Stimulated activated CD8-positive, alpha-beta memory T cell treated with anti-CD3 and anti-CD28 coated beads, Interleukin-2, amount 100 ng/mL, for 48 hours (primary cell): ENCODE measurements around the gene ZNF101.

Experiments used
- DNase-seq, 2 donors: peaks; one replicate each; pipeline ENCODE4 v3.0.0-alpha.2; 2020; ENCODE audit warnings: low read depth in 2 of 2

ZNF101 gene

DNA sequence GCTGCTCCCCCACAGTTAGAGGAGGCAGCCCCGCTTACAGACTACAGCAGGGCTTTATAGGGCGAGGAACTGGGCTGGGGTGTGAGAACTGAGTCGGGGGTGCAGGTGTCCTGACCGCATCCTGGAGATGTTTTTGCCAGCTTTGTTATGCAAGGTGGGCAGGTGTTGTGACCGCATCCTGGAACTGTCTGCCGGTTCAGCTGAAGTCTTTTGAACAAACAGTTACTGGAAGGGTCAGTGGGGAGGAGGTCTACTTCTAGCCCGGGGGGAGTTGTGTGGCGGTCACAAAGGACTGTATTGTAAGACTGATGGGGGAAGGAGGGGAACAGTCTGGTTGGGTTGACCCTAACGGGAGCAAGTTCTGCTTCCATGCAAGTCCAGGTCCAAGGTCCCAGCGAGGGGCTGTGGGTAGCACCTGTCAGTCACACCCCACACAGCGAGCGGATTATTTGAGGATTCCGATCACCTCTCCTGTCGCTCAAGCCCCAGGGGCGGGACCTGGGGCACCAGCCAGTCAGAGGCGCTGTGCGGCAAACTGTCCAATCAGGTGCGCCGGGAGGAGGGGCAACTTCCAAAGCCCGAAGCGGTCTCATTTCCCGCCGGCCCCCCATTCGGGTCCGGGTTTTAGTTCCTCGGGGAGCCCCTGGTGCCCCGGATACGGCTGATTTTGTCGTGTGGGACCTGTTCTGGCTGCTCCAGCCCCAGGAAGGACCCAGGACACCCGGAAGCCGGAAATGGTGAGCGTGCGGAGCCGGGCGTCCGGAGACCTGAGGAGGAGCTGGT, at the start of gene ZNF101:
ZNF101 (plus strand) TSS at position 610 of the 783 bp plus-strand sequence; CDS start at position 735, 125 bp downstream.
- DNase-seq: peak; percentile 92 to 95

GRCh38 chr19:19619181-19619848, 49.3 kb upstream of the ZNF101 start:
- no peak for DNase-seq

DNA sequence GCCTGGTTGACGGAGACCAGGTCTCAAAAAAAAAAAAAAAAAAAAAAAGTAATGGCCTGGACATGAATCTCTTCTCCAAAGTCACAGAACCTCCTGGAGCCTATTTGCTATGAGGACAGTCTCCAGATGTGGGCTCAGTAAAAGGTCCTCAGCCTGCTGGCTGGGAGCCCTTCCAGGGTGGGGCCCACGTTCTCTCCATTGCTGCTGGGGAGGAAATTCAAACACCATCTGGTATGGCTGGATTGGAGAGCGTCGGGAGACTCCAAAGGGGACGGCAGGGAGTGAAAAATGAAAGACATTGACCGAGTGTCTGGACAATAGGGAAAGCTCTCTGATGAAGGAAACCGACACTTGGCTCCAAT, 48.8 kb upstream of the ZNF101 start:
- DNase-seq: no peak

DNA sequence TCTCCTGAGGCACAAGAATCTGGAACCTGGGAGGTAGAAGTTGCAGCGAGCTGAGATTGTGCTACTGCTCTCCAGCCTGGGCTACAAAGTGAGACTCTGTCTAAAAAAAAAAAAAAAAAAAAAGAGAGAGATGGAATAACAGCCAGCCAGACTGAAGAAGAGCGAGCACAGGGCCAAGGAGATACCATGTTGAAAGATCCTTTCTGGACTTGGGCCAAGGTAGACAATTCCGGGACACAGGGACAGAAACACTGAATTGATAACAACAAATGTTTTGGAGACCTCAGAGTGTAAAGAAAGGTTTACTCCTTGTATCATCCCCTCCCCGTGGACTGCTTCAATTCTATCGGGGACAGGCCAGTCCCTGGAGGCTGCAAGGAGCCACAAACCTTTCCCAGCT, 45.3 kb upstream of the ZNF101 start:
- no peak for DNase-seq

DNA sequence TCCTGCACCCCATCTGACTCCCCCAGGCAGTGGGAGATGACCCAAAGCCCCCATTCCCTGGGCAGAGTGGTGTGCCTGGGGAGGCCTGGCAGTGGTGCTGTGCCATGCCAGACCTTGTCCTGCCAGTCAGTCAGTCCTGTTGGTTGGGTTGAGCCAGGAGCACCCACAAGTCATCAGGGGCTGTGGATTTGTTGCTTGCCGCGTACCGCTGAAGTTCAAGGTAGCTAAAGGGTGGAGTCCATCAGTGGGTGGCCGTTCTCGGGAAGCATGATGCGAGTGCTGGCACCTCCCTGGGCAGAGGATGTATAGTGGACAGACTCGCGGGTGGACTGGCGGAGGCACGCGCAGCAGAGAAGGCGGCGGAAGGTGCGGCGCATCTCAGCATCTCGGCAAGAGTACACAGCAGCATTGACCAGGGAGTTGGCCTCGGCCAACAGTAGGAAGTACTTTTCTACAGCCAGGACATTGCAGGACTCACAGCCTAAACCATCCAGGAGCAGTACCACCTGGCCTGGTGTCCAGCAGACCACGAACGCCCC, 44.5 kb upstream of the ZNF101 start:
- no peak for DNase-seq

GRCh38 chr19:19626516-19627472, 41.8 kb upstream of the ZNF101 start:
- DNase-seq: no peak

- DNase-seq: peak; percentile 50
These were observed 40.8 kb upstream of the ZNF101 start, which contains the start of gene LPAR2 for GRCh38 chr19:19627621-19628500. Gene LPAR2, minus strand, starts transcription at chr19:19628220. Its CDS starts 945 bp downstream, at chr19:19627275.

DNA sequence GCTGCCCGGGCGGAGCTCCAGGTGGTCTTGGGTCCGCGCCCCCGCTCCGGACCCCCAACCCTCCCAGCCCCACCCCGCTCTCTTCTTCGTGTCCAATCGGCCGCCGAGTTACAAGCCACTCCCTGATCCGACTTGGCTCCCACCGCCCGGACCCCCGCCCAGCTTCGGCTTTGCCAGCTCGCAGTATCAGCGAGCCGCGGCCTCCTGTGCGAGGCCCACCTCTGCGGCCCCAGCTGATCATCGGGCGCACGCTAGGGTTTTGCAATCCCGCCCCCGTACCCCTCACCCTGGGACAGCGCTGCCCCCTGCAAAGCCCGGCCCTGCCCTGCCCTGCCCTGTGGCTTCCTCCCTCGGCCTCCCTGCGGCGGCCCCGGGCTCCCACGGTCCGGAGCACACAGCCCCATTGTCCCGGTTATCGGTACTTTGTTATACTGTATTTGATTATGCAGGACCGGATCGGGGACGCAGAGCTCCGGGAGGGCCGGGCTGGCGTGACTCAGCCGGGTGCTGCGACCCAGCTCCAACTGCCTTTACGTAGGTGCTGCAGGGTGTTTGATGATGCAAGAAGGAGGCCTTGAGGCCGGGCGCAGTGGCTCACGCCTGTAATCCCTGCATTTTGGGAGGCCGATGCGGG, 40.0 kb upstream of the ZNF101 start:
- DNase-seq: peak in 1 of 2 donors; percentile 39

DNA sequence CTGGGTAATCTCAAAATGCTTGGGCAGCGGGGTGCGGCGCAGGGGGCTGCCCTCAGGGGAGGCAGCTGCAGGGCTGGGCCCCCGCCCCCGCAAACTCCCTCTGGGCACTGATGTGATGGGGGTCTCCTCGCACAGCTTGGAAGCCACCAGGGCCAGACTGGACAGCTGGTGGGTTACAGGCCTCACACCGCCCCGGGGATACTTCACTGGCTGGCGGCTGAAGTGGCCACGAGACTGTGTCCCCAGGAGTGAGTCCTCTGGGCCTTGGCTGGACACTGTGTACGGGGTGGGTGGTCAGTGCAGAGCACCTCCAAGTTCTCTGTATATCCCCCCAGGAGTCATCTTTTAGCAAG, 38.6 kb upstream of the ZNF101 start:
- no peak for DNase-seq

DNA sequence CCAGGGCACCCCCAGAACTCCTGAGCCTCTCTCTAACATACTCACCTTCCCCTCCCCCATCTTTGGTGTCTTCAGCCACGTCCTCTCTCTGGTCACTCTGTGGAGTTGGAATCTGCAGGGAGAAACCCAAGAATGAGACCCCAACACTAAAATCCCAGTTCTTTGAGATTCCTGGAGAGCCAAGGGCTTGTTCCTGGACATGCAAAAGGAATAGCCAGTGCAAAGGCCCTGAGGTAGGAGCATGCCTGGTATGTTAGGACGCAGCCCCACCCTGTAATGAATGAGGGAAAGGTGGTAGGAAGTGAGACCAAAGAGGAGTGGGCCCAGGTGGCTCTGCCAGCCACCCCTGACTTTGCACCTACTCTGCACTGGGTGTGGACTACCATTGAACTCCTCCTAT, 38.2 kb upstream of the ZNF101 start:
- DNase-seq: no peak

GRCh38 chr19:19631346-19631745, 37.3 kb upstream of the ZNF101 start:
- no peak for DNase-seq

DNA sequence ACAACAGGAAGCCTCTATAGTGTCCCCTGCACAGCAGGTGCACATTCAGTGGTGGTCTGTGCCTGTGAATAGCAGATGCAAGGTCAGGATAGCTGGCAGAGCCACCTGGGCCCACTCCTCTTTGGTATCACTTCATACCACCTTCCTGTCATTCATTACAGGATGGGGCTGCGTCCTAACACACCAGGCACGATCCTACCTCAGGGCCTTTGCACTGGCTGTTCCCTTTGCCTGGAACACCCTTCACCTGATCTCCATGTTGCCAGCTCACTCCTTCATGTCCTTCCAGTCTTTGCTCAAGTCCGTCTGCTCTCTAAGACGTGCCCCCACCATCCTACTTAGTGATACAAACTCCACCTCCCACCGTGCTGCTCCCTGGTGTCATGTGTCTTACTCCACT, 36.0 kb upstream of the ZNF101 start:
- no peak for DNase-seq

DNA sequence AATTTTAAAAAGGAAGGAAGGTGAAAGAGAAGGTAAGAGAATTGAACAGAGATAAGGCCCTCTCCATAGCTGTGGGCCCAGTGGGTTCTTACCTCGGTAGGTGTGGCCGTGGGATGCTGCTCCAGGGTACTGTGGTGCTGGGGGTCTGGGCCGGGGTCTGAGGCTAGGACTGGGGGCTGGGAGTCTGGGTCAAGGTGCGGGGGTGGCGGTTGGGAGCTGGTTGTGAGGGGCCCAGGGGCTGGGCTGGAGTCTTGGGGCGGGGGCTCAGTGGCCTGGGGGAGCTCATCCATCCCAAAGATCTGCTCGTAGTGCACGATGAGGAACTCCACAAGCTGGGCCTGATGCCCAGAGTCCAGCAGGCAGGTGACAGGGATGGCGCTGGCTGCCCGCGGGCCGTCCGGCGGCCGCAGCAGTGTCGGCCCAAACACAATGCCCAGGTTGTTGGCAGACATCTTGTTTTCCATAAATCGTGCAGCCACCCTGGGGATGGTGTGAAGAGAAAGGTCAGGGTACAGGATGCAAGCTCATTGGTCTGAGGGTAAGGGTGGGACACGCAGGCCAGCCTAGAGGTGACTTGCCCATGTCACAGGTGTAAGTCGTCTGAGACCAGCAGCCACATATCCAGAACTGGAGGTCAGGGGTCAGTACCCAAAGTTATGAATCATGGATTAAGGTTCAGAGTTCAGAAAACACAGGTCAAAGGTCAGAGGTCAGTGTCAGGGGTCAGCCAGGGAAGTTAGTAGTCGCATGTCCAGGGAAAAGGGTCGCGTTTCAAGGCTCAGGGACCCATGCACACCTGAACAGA, 34.7 kb upstream of the ZNF101 start:
- no peak for DNase-seq

DNA sequence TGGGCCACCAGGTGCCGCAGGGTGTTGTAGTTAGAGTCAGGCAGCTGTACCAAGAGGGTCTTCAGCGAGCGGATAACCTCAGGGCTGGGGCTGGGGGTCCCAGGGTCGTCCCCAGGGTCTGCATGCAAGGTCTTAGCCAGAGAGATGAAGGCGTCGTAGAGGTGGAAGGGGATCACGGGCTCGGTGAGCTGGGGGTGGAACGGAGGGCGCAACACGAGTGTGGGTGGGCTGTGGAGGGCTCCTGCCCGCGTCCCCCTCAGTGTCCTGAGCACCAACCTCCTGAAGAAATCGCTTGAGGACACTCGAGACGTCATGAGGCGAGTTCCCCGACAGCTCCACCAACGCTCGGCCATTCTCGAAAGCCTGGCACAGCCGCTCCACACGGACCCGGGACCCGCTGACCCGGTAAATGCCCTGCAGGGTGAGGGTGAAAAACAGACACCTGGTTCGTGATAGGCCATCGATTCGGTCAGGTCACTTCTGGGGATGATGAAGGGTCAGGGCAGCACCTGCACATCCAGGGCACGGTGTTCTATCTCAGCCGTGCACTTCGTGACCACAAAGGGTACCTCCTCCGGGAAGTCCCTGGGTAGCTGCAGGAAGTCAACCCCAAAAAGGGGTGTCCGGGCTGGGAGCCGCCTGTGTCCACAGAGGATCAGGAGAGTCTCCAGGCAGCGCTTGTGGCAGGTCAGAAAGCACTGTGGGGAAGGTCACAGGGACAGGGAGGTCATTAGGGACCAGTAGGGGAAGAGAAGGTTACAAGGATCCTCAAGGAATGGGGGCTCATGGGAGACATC, 33.9 kb upstream of the ZNF101 start:
- no peak for DNase-seq

DNA sequence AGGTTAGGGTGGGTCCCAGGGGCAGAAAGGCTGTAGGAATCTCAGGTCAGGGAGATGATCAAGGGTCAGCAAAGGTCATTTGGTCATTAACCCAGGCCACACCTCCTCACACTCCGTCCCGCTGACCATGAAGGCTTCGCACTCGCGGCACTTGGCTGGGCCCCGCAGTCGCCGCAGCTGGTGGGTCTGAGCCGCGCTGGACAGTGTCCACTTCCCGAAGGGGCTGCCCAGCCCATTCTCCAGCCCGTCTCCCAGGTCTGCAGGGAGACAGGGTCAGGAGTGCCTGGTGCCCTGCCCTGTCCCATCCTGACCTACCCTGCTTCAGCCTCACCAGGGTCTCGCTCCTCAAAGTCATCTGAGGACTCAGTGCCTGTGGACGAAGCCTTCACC, 33.3 kb upstream of the ZNF101 start:
- DNase-seq: no peak

DNA sequence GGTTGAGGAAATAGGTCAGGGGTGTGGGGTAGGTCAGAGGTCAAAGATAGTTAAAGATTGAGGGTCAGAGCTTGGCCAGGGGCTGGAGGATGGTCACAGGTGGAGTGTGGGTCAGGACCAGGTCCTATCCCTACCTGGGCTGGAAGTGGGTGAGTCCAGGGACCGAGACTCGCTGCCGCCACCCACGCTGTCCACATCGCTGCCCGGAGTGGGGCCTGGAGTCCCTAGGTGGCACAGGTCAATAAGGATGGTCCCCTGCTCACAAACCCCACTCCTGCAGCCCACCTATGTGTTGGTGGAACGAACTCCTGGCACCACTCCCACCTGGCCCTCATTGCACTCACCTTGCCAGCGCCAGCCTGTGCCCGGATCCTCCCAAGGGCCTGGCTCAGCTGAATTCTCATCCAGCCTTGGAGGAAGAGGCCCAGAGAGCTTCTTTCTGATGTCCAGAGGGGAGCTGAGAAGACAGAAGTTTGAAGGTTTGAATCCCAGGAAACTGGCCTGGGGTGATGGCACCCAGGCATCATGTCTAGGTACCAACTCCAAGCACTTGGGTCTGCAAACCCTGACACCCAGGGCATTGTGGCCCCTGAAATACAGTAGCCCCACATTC, 32.0 kb upstream of the ZNF101 start:
- no peak for DNase-seq

- no peak for DNase-seq
These were observed 31.5 kb upstream of the ZNF101 start for GRCh38 chr19:19637186-19637522.

- DNase-seq: no peak
These were observed 31.0 kb upstream of the ZNF101 start for GRCh38 chr19:19637523-19638251.
